ENCODE measurements around the gene CCDC69. TPM values are rescaled to one million over a fixed set of nuclear protein-coding genes. Genes with fewer than 3 reads are reported as not detected.
"Not testable (repeated sequence)": the region's sequence is repeated elsewhere in the genome, so short reads cannot be mapped to it uniquely, and the experiment has no call there.

The CCDC69 gene
- total RNA-seq, 6 experiments from 2014 or later: 11.8 to 30.9 (median 22.9) TPM

DNA sequence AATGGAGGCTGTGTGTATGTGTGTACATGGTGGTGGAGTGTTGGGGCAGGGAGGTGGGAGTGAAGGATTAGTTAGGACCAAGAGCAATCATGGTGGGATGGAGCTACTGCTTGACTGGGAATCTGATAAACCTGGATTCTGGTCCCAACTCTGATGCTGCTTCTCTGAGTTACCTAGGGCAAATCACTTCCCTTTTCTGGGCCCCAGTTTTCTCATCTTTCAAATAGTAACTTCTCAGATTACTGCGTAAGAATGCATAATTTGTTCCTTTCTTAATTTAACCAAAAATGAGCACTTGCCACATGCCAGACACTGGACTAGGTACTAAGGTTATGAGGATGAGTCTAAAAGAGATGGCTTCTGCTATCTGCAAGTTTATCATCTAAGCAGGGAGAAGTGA, 45.5 kb downstream of the CCDC69 start:
- H3K9me3 ChIP-seq: no peaks in the 10 kb centered on the region
- H3K27ac ChIP-seq: no peak overlapping the region
- H3K27me3 ChIP-seq: no peaks in the 10 kb centered on the region
- 100% methylated on average over 1 of the region's 1 CpG for WGBS (ENCODE audit: insufficient coverage, low coverage, low lambda C conversion rate, missing lambda C conversion rate)
- peaks cover 0 to 3% (median 0%) of the 10 kb centered on the region in 4 donors for H3K36me3 ChIP-seq
- H3K4me3 ChIP-seq: no peak overlapping the region
- intact Hi-C loops (cut with DNase I): no loop called here
- no peaks in the 10 kb centered on the region for H3K4me1 ChIP-seq
- DNase-seq (no peak), ATAC-seq (no peak)
- TF ChIP-seq POLR2A (IDR thresholded peaks at IDR 0.05): no peak
- TF ChIP-seq, protein P1, sequence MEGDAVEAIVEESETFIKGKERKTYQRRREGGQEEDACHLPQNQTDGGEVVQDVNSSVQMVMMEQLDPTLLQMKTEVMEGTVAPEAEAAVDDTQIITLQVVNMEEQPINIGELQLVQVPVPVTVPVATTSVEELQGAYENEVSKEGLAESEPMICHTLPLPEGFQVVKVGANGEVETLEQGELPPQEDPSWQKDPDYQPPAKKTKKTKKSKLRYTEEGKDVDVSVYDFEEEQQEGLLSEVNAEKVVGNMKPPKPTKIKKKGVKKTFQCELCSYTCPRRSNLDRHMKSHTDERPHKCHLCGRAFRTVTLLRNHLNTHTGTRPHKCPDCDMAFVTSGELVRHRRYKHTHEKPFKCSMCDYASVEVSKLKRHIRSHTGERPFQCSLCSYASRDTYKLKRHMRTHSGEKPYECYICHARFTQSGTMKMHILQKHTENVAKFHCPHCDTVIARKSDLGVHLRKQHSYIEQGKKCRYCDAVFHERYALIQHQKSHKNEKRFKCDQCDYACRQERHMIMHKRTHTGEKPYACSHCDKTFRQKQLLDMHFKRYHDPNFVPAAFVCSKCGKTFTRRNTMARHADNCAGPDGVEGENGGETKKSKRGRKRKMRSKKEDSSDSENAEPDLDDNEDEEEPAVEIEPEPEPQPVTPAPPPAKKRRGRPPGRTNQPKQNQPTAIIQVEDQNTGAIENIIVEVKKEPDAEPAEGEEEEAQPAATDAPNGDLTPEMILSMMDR (IDR thresholded peaks at IDR 0.05): no peak

DNA sequence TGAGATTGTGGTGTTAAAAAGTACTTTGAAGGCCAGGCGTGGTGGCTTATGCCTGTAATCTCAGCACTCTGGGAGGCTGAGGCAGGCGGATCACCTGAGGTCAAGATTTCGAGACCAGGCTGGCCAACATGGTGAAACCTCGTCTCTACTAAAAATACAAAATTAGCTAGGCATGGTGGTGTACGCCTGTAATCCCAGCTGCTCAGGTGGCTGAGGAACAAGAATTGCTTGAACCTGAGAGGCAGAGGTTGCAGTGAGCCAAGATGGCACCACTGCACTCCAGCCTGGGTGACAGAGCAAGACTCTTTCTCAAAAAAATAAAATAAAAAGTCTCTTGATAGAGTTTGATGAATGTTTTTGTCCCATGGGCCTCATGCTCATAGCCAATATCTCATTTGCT, 47.6 kb downstream of the CCDC69 start:
- ATAC-seq; H3K4me1 ChIP-seq; H3K27me3 ChIP-seq; DNase-seq; H3K27ac ChIP-seq; H3K9me3 ChIP-seq; intact Hi-C loops (cut with DNase I); H3K4me3 ChIP-seq; H3K36me3 ChIP-seq: not testable (repeated sequence)
- 72% methylated on average over 4 of the region's 5 CpGs for WGBS (ENCODE audit: insufficient coverage, low coverage, low lambda C conversion rate, missing lambda C conversion rate)

DNA sequence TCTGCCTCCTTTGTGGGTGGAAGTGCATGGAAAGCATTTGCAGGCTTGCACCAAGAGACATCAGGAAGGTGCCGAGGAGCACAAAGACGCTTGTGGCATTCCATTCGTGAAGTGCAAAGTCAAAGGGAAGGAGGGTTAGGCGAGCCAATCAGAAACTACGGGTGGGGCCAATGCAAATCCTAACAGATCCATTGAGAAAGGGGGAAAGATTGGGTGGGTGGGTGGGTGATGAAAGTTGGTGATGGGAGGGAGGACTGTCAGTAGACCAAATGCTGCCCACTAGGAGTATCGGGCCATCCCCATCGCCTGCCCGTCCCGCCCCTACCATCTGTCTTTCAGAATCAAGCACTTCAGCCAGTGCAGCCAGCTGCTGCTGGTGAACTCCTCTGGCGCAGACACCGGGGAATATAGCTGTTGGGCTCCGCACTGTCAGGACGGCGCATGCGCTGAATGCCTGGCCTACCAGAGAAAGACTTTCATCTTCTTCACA, 49.2 kb downstream of the CCDC69 start:
- intact Hi-C loops (cut with DNase I): no loop called here
- DNase-seq: no peak
- H3K27ac ChIP-seq: no peak overlapping the region
- ATAC-seq: peak in 3 of 4 donors; percentile 32 to 36 (median 33)
- WGBS (ENCODE audit: insufficient coverage, low coverage, low lambda C conversion rate, missing lambda C conversion rate): 73% methylated on average over 9 of the region's 15 CpGs
- no peaks in the 10 kb centered on the region for H3K36me3 ChIP-seq
- no peak overlapping the region for H3K4me3 ChIP-seq
- H3K9me3 ChIP-seq: no peaks in the 10 kb centered on the region
- H3K4me1 ChIP-seq: no peaks in the 10 kb centered on the region
- no peaks in the 10 kb centered on the region for H3K27me3 ChIP-seq
- TF ChIP-seq, protein P1 (IDR thresholded peaks at IDR 0.05): no peak
- no peak for TF ChIP-seq POLR2A (IDR thresholded peaks at IDR 0.05)

DNA sequence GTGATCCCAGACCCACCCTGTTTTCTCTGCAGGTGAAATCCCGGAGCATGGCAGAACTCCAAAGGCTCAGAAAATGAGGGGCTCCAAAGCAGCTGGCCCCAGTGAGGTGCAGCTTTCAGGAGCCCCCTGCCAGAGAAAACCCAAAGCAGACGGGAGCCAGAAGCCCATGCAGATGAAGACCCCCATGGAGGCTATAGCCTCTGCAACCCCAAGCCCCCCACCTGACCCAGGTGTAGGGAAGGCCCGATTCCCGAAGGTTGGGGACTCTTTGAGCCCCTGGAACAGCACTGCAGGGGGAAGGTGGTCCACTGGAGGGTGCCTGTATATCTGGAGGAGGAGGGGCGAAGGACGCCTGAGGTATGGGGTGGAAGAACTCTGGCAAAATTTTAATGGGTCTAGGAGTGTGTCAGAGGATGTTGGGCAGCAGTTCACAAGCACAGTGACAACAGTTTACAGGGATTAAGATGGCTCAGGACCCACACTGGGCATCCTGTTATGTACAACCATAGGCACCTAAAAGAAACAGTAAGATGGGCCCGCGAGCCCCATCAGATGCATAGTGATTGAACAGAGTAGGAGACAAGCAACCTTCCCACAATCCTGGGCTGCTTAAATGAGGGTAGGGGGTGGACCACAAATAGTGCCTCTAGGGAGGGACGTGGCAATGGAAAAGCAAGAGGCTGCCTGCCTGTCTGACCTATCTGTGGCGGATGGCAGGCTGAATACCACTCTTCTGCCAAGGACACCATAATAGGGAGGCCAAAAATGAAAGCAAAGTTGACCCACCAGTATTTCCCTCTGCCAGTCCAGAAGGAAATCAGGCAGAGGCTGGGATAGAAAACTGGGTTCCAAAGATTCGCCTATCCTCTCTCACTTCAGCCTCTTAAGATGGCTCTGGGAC, 49.9 kb downstream of the CCDC69 start:
- Histone ChIP-seq H3K4me1 (no peaks in the 10 kb centered on the region), H3K27me3 (no peaks in the 10 kb centered on the region), H3K9me3 (no peaks in the 10 kb centered on the region), H3K4me3 (no peak overlapping the region), H3K36me3 (no peaks in the 10 kb centered on the region), H3K27ac (no peak overlapping the region)
- ATAC-seq: peak in 3 of 4 donors; percentile 14 to 24 (median 14)
- no peak for DNase-seq
- intact Hi-C loops (cut with DNase I): no loop called here
- WGBS (ENCODE audit: insufficient coverage, low coverage, low lambda C conversion rate, missing lambda C conversion rate): 100% methylated on average over 2 of the region's 11 CpGs
- TF ChIP-seq, protein P1 (IDR thresholded peaks at IDR 0.05): no peak
- TF ChIP-seq POLR2A (IDR thresholded peaks at IDR 0.05): no peak

DNA sequence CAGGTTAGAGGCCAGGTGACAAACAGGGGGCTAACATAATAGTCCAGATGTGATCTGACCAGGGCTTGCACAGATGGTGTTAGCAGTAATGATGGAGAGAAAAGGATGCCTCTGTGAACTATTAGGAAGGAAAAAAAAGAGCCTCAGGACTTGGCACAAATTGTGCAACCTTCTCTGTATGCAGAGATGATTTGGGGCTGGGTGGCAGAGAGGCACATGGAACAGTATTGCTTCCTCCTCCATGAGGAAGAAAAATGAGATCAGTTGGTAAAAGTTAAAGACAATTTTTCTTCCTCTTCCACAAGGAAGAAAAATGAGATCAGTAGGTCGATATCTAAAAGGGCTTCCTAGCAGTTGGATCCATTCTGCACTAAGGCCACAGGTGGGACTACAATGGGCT, 52.4 kb downstream of the CCDC69 start:
- Histone ChIP-seq H3K27me3 (no peaks in the 10 kb centered on the region), H3K4me3 (no peak overlapping the region), H3K36me3 (no peaks in the 10 kb centered on the region), H3K27ac (no peak overlapping the region), H3K9me3 (no peaks in the 10 kb centered on the region), H3K4me1 (no peaks in the 10 kb centered on the region)
- 56% methylated on average over 1 of the region's 1 CpG for WGBS (ENCODE audit: insufficient coverage, low coverage, low lambda C conversion rate, missing lambda C conversion rate)
- ATAC-seq: no peak
- peak in 1 of 3 donors; percentile 24 for DNase-seq
- intact Hi-C loops (cut with DNase I): no loop called here
- TF ChIP-seq, protein P1 (IDR thresholded peaks at IDR 0.05): no peak
